NCI-H226 (cell line): ENCODE results near the gene SLC17A9.
A peak's percentile ranks its signal among the peaks of the same experiment; 100 is the strongest.

Experiments used
- DNase-seq: peaks from one replicate; pipeline ENCODE4 v3.0.0-alpha.2; 2015

Gene SLC17A9

GRCh38 chr20:62985444-62985778 lies 32.9 kb downstream of the SLC17A9 start:
- no peak for DNase-seq

DNA sequence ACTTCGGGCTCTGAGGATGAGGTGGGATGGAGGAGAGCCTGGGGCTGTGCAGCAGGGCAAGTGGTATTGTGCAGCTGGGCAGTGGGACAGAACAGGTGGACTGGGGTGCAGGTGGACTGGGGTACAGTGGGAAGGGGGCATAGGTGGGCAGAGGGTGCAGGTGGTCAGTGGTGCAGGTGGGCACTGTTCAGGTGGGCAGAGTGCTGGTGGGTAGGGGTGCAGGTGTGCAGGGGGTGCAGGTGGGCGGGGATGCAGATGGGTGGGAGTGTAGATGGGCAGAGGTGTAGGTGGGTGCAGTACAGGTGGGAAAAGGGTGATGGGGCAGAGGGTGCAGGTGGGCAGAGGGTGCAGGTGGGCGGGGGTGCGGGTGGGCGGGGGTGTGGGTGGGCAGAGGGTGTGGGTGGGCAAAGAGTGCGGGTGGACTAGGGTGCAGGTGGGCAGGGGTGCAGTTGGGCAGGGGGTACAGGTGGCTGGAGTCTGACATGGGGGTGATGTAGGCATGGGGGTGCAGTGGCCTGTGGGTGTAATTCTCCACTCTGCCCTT lies 33.8 kb downstream of the SLC17A9 start:
- DNase-seq = no peak

- DNase-seq = no peak
Observed at GRCh38 chr20:62987114-62987513, 34.6 kb downstream of the SLC17A9 start.

GRCh38 chr20:62989201-62989601 lies 36.7 kb downstream of the SLC17A9 start:
- no peak for DNase-seq

DNA sequence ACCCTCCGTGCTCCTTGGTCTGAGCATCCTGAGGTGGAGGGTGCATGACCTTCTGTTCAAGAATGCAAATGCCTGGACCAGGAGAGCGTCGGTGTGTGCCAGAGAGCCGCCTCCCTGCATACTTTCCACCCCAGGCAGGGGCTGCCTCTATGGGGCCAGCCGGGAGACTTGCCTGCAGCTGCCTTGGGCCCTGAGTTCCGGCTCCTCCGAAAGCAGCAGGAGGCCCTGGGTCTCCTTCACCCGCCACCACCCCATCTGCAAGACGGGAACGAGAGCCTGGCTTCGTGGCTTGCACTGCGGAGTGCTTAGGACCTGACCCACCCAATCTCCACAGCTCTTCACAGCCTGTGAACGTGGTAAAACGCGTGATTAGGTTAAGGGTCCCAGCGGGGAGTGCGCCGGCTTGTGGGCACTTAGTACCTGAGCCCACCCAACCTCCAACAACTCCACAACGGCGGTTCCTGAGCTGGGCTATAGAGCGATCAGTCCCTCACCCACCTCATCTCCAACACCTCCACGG lies 37.9 kb downstream of the SLC17A9 start:
- DNase-seq = no peak

GRCh38 chr20:62991196-62991807 lies 38.8 kb downstream of the SLC17A9 start:
- DNase-seq = no peak

DNA sequence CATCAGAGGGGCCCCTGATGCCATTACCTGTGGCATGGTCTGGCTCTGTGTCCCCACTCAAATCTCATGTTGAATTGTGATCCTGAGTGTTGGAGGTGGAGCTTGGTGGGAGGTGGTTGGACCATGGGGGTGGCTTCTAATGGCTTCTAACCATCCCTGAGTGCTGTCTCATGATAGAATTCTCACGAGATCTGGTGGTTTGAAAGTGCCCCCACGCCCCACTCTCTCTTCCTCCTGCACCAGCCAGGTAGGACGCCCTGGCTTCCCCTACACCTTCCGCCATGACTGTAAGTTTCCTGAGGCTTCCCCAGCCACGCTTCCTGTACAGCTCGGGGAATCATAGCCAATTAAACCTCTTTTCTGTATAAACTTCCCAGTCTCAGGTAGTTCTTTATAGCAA lies 39.4 kb downstream of the SLC17A9 start:
- no peak for DNase-seq

- no peak for DNase-seq
Observed at GRCh38 chr20:62993856-62994494, 41.5 kb downstream of the SLC17A9 start.

DNA sequence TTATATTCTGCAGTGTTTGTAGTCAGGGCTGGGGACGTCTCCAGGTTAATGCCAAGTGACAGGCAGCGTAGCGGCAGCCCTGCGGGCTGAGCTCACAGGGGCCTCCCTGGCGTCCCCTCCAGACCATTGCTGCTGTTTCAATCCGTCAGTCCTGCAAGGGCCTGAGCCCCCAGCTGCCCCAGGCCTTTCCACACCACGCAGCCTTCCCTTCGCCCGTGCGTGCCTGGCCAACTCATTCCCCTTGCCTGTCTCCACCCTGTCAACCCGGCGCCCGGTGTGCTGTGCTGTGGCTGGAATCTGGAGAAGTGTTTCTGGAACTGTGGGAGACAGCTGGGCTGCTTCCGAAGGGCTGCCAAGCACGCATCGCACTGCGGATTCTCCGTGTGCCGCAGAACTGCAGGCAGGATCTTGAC lies 42.4 kb downstream of the SLC17A9 start:
- DNase-seq = no peak

GRCh38 chr20:62995481-62995880 lies 43.0 kb downstream of the SLC17A9 start:
- DNase-seq = no peak

GRCh38 chr20:62995898-62996595 lies 43.5 kb downstream of the SLC17A9 start:
- no peak for DNase-seq

DNA sequence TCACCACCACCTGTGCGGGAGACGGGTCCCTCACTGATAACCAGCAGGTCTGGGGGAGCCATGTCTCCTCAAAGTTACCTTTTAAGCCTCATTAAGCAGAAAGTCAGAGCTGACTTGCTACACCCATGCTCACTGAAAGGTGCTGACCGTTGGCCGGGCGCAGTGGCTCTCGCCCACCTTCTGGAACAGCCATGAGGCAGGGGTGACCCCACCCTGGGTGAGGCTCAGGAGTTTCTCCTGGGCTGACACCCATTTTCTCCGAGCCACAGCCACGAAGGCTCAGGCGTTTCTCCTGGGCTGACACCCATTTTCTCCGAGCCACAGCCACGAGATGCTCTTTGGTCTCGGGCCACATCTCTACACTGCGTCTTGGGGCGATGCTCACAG lies 44.1 kb downstream of the SLC17A9 start:
- no peak for DNase-seq

DNA sequence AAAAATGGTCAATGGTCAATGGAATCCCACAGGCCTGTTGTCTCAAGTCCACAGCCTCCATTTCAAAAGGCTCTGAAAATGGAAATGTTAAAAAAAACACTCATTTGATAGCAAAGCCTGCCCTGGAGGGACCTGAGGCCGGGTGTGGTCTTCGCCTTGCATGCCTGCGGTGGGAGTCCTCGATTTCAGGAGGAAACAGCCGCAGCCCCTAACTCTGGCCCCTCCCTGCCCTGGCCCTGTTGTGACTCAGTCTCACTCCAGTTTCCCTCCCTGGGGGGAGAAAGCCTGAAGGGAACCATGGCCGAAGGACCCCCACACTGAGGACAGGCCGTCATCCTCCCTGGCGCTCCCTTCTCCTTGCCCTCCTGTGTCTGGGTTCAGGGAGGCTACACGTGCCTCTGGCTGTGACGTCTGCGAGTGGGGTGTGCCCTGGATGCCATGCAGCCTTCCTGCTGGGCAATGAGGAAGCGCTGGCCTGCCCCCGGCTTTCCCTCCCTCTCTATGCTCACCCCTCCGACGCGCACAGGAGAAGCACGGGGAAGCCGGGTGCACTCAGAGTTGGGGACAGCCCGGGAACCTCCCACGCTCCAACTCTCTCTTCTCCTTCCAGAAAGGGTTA lies 45.0 kb downstream of the SLC17A9 start:
- DNase-seq = peak; percentile 8

DNA sequence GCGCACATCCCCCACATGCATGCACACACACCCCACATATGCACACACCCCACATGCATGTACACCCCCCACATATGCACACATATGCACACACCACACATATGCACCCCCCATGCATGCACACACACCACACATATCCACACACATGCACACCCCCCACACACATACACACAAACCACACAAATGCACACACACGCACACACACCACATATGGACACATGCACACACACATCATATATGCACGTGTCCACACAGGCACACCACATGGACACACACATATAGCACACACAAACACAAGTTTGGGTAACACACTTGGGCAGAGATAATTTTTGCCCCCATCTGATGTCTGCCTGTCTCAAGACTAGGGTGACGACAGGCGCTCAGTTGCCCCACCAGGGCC lies 45.9 kb downstream of the SLC17A9 start:
- DNase-seq = no peak

DNA sequence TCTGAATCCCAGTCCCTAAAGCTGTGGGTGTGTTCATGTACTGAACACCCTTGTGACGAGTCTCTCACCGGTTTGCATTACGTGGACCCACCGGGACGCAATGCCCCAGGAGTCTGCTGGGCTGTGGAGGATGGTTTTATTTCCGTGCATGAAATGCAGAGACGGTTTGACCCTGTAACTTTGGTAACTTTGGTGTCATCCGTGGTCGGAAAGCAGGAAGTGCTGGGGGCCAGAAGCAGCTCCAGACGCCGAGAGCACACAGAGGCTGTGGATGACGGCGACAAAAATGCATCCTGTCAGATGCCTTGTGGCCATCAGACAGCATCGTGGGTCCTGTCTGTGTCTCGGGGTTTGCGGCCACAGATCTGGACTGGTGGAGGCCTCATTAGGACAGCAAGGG lies 47.1 kb downstream of the SLC17A9 start:
- DNase-seq = no peak

GRCh38 chr20:63000036-63000435 lies 47.5 kb downstream of the SLC17A9 start:
- no peak for DNase-seq

- DNase-seq = no peak
Observed at GRCh38 chr20:63000958-63001357, 48.4 kb downstream of the SLC17A9 start.

DNA sequence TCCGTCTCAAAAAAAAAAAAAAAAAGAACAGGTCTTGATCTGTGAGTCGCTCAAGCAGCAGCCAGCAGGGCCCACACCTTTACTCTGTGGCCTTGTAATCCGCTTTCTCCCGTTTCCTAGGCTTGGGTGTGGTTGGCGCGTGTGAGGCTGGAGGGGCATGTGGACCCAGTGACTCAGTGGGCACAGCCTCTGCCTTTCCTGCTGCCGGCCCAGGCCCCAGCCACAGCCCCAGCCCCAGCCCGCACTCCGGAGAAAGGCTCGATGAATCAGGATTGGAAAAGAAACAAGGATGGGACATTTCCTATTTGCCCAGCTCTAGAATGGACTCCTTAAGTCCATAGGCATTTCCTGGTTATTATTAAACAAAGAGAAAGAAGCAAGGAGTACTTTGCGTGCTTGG lies 50.0 kb downstream of the SLC17A9 start:
- DNase-seq = no peak

GRCh38 chr20:63003546-63003945 lies 51.0 kb downstream of the SLC17A9 start:
- no peak for DNase-seq

GRCh38 chr20:63004607-63005364 lies 52.3 kb downstream of the SLC17A9 start:
- no peak for DNase-seq

DNA sequence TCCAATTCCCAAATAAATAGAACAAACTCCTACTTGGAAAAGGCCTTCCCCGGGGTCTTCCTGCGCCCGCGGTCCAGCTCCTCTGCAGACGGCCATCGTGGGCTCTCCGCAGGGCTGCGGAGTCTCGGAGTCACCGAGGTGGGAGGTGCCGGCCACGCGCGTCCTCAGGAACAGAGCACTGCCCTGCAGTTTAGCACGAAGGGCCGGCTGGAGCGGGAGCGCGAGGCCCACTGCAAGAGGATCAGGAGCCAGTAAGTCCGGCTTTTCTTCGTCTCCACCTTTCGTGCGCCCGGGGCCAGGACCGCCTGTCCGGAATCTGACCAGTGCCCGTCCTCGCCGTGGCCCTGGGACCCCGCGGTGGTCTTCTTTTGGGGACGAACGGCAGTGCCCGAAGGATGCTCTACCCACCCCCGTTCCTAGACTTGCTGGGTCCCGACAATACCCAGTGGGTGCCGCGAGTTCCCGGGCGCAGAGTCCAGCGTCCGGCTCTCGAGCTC lies 52.9 kb downstream of the SLC17A9 start:
- DNase-seq = no peak

DNA sequence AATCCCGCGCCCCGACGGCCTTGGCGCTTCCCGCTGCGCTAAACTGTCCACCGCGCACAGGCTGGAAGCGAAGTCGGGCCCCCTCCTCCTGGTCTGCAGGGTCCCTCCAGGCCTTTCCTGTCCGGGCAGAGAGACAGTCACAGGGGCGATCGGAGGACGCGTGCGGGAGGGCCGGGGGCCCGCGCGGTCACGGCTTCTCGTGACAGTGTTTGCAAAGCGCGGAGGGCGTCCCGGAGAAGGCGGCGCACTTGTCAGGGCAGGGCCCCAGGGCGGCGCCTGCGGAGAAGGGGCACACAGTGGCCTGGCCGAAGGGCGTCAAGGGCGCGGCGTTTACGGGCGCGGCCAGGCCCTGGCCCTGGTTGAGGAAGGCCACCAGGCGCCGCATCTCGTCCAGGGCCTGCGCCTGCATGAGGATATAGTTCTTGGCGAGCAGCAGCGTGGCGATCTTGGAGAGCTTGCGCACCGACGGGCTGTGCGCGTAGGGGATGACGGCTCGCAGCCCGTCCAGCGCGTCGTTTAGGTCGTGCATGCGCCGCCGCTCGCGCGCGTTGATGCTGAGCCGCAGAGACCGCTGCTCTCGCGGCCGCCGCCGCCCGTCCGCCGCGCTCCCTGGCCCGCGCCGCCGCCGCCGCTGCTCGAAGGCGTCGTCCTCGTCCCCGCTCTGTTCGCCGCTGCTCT lies 53.5 kb downstream of the SLC17A9 start:
- no peak for DNase-seq
